H1 (cell line): Measurements from ENCODE around the gene MCC.

Experiments used
- CEBPB ChIP-seq: IDR thresholded peaks from 2 replicates; pipeline ENCODE4 v1.6.1; 2012; ENCODE audit warnings: low read depth, low read length
- CTCF ChIP-seq, 3 experiments: IDR thresholded peaks; 1 replicate in 2 of 3; 2 replicates in 1 of 3; pipeline versions ENCODE4 v1.5.1 to v1.6.1; 2011; ENCODE audit warnings: low read length in 3 of 3, mild to moderate bottlenecking in 3 of 3, inconsistent platforms in 2 of 3, low read depth in 1 of 3, moderate library complexity in 1 of 3; ENCODE audit not compliant: insufficient read depth in 1 of 3; ENCODE audit errors: control extremely low read depth in 1 of 3
- EP300 ChIP-seq, 2 experiments: IDR thresholded peaks; 1 replicate in 1 of 2; 2 replicates in 1 of 2; pipeline ENCODE4 v1.6.1; 2011 to 2012; ENCODE audit warnings: low read depth in 2 of 2, low read length in 2 of 2, mild to moderate bottlenecking in 2 of 2, borderline replicate concordance in 1 of 2, inconsistent platforms in 1 of 2, moderate library complexity in 1 of 2
- EZH2 ChIP-seq: fragments of 200-600 bp; sonication (generic); IDR thresholded peaks from 2 replicates; pipeline ENCODE4 v1.7.1; 2012; ENCODE audit warnings: low read depth, mild to moderate bottlenecking, moderate library complexity, low read length, inconsistent platforms; ENCODE audit not compliant: severe bottlenecking
- GABPA ChIP-seq: IDR thresholded peaks from 2 replicates; pipeline ENCODE4 v1.6.1; 2011; ENCODE audit warnings: mild to moderate bottlenecking, low read length, moderate library complexity, borderline replicate concordance; ENCODE audit not compliant: insufficient read depth
- POLR2A ChIP-seq, 2 experiments: IDR thresholded peaks; 1 replicate in 1 of 2; 2 replicates in 1 of 2; pipeline ENCODE4 v1.6.1; 2011; ENCODE audit warnings: low read depth in 2 of 2, low read length in 2 of 2, mild to moderate bottlenecking in 2 of 2; ENCODE audit errors: control extremely low read depth in 1 of 2
- POLR2AphosphoS5 ChIP-seq: IDR thresholded peaks from 2 replicates; pipeline ENCODE4 v1.6.1; 2011; ENCODE audit warnings: low read depth, low read length
- RAD21 ChIP-seq, 2 experiments: IDR thresholded peaks in 1 of 2; conservative IDR thresholded peaks in 1 of 2; 2 replicates each; pipeline ENCODE4 v1.6.1; 2011; ENCODE audit warnings: low read depth in 2 of 2, low read length in 2 of 2, improper control_type of control experiment in 1 of 2, inconsistent platforms in 1 of 2, mild to moderate bottlenecking in 1 of 2, moderate library complexity in 1 of 2
- RXRA ChIP-seq: IDR thresholded peaks from 2 replicates; pipeline ENCODE4 v1.6.1; 2011; ENCODE audit warnings: low read depth, mild to moderate bottlenecking, low read length, moderate library complexity; ENCODE audit not compliant: insufficient read depth
- SP1 ChIP-seq: IDR thresholded peaks from 2 replicates; pipeline ENCODE4 v1.6.1; 2011; ENCODE audit warnings: low read depth, low read length
- SUZ12 ChIP-seq: fragments of 200-600 bp; sonication (generic); IDR thresholded peaks from 2 replicates; pipeline ENCODE4 v1.6.1; 2012; ENCODE audit warnings: mild to moderate bottlenecking, inconsistent platforms, low read length, moderate library complexity, mixed read lengths
- TAF1 ChIP-seq: IDR thresholded peaks from 2 replicates; pipeline ENCODE4 v1.6.1; 2011; ENCODE audit warnings: mild to moderate bottlenecking, low read depth, low read length
- TF ChIP-seq, protein P1 (sequence below): IDR thresholded peaks from 2 replicates; pipeline ENCODE4 v1.6.1; 2011; ENCODE audit warnings: low read length, improper control_type of control experiment
- TF ChIP-seq, protein P2 (sequence below): IDR thresholded peaks from 2 replicates; pipeline ENCODE4 v1.6.1; 2012; ENCODE audit warnings: inconsistent platforms

GRCh38 chr5:113140837-113141671, 347.2 kb downstream of the MCC start:
- TF ChIP-seq SP1 (no peak), CTCF (IDR thresholded peaks at IDR 0.05; ENCODE audit: control extremely low read depth in 1 of 3, insufficient read depth in 1 of 3, low read depth in 1 of 3, low read length in 3 of 3) (no peak), RAD21 (IDR thresholded peaks at IDR 0.05 in 1 of 2, conservative IDR thresholded peaks at IDR 0.05 in 1 of 2; ENCODE audit: low read depth in 2 of 2, low read length in 2 of 2) (no peak), GABPA (no peak), EZH2 (no peak), CEBPB (no peak), EP300 (IDR thresholded peaks at IDR 0.05; ENCODE audit: borderline replicate concordance in 1 of 2, low read depth in 2 of 2, low read length in 2 of 2) (no peak), POLR2A (IDR thresholded peaks at IDR 0.05; ENCODE audit: control extremely low read depth in 1 of 2, low read depth in 2 of 2, low read length in 2 of 2) (no peak), SUZ12 (no peak), POLR2AphosphoS5 (no peak), RXRA (no peak), TAF1 (no peak)
- TF ChIP-seq, protein P1, sequence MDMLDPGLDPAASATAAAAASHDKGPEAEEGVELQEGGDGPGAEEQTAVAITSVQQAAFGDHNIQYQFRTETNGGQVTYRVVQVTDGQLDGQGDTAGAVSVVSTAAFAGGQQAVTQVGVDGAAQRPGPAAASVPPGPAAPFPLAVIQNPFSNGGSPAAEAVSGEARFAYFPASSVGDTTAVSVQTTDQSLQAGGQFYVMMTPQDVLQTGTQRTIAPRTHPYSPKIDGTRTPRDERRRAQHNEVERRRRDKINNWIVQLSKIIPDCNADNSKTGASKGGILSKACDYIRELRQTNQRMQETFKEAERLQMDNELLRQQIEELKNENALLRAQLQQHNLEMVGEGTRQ = no peak
- TF ChIP-seq, protein P2, sequence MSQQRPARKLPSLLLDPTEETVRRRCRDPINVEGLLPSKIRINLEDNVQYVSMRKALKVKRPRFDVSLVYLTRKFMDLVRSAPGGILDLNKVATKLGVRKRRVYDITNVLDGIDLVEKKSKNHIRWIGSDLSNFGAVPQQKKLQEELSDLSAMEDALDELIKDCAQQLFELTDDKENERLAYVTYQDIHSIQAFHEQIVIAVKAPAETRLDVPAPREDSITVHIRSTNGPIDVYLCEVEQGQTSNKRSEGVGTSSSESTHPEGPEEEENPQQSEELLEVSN = no peak
